GM23338 (cell line): ENCODE results near the gene SLC9A3. TPM values are rescaled to one million over a fixed set of nuclear protein-coding genes. Genes with fewer than 3 reads are reported as not detected.

Experiments
- ATAC-seq: fragments of 200-7000 bp; cut with Tn5 transposase; 3 replicates; pipeline ENCODE4 v1.9.1; 2020
- DNase-seq: peaks from one replicate; pipeline ENCODE4 v3.0.0-alpha.2; 2015; ENCODE audit warnings: low spot score
- H2AFZ ChIP-seq: fragments of 200-600 bp; sonication (generic); 2 replicates; pipeline ENCODE4 v1.8.0; 2016; ENCODE audit warnings: antibody characterized with exemption, mild to moderate bottlenecking, moderate library complexity
- H3F3A ChIP-seq: fragments of 200-600 bp; sonication (generic); replicated peaks from 2 replicates; pipeline ENCODE4 v1.8.0; 2017; ENCODE audit warnings: antibody characterized with exemption, mixed run types, low read depth
- H3K27ac ChIP-seq: fragments of 200-600 bp; sonication (generic); 2 replicates; pipeline ENCODE4 v1.6.1; 2016; ENCODE audit warnings: low read depth
- H3K27me3 ChIP-seq: fragments of 200-600 bp; sonication (generic); 2 replicates; pipeline ENCODE4 v1.8.0; 2016; ENCODE audit warnings: mild to moderate bottlenecking, mixed run types, moderate library complexity; ENCODE audit not compliant: insufficient read depth
- H3K36me3 ChIP-seq: fragments of 200-600 bp; sonication (generic); 2 replicates; pipeline ENCODE4 v1.8.0; 2016; ENCODE audit warnings: mild to moderate bottlenecking; ENCODE audit not compliant: insufficient read depth
- H3K4me1 ChIP-seq: fragments of 200-600 bp; sonication (generic); 2 replicates; pipeline ENCODE4 v1.8.0; 2016; ENCODE audit warnings: mild to moderate bottlenecking, moderate library complexity; ENCODE audit not compliant: insufficient read depth
- H3K4me2 ChIP-seq: fragments of 200-600 bp; sonication (generic); 2 replicates; pipeline ENCODE4 v1.7.1; 2017; ENCODE audit warnings: mixed run types
- H3K4me3 ChIP-seq: fragments of 200-600 bp; sonication (generic); 2 replicates; pipeline ENCODE4 v1.6.1; 2016; ENCODE audit warnings: mixed run types
- H3K79me2 ChIP-seq: fragments of 200-600 bp; sonication (generic); replicated peaks from 2 replicates; pipeline ENCODE4 v1.8.0; 2017; ENCODE audit warnings: mild to moderate bottlenecking; ENCODE audit not compliant: insufficient read depth
- H3K9me2 ChIP-seq: fragments of 200-600 bp; sonication (generic); 2 replicates; pipeline ENCODE4 v1.8.0; 2017; ENCODE audit not compliant: insufficient read depth
- H4K20me1 ChIP-seq: fragments of 200-600 bp; sonication (generic); replicated peaks from 2 replicates; pipeline ENCODE4 v1.8.0; 2017; ENCODE audit warnings: mild to moderate bottlenecking; ENCODE audit not compliant: insufficient read depth
- H3K27ac Mint-ChIP-seq: 2 replicates; pipeline ENCODE4 v1.8.0; 2020; ENCODE audit warnings: inconsistent platforms, mild to moderate bottlenecking, moderate library complexity, mixed read lengths
- H3K27me3 Mint-ChIP-seq: 3 replicates; pipeline ENCODE4 v1.8.0; 2022; ENCODE audit warnings: low read depth, mild to moderate bottlenecking, moderate library complexity, mixed read lengths, inconsistent platforms; ENCODE audit not compliant: insufficient read depth, poor library complexity
- H3K36me3 Mint-ChIP-seq: 3 replicates; pipeline ENCODE4 v1.8.0; 2021; ENCODE audit warnings: low read depth, mild to moderate bottlenecking, inconsistent platforms, moderate library complexity, mixed read lengths
- H3K4me1 Mint-ChIP-seq: 3 replicates; pipeline ENCODE4 v1.8.0; 2020; ENCODE audit warnings: mild to moderate bottlenecking, inconsistent platforms, mixed read lengths
- H3K4me3 Mint-ChIP-seq: 3 replicates; pipeline ENCODE4 v1.8.0; 2021; ENCODE audit warnings: moderate library complexity, mild to moderate bottlenecking, inconsistent platforms, mixed read lengths
- H3K9me3 Mint-ChIP-seq: 3 replicates; pipeline ENCODE4 v1.8.0; 2020; ENCODE audit warnings: moderate library complexity, mild to moderate bottlenecking, inconsistent platforms, mixed read lengths
- ETS1 ChIP-seq: IDR thresholded peaks from 2 replicates; pipeline ENCODE4 v1.6.1; 2016; ENCODE audit warnings: antibody characterized with exemption
- EZH2 ChIP-seq: fragments of 200-600 bp; sonication (generic); IDR thresholded peaks from one replicate; pipeline ENCODE4 v1.8.0; 2017; ENCODE audit warnings: antibody characterized with exemption, mild to moderate bottlenecking, low read depth; ENCODE audit not compliant: unreplicated experiment
- EZH2phosphoT487 ChIP-seq: fragments of 200-600 bp; sonication (generic); IDR thresholded peaks from one replicate; pipeline ENCODE4 v1.8.1; 2018; ENCODE audit warnings: antibody characterized with exemption; ENCODE audit not compliant: unreplicated experiment
- JUNB ChIP-seq: IDR thresholded peaks from one replicate; pipeline ENCODE4 v1.6.1; 2016; ENCODE audit warnings: antibody characterized with exemption; ENCODE audit not compliant: unreplicated experiment
- STAT1 ChIP-seq: IDR thresholded peaks from one replicate; pipeline ENCODE4 v1.6.1; 2016; ENCODE audit warnings: antibody characterized with exemption; ENCODE audit not compliant: unreplicated experiment
- polyA plus RNA-seq: library from polyadenylated mRNA; unstranded; fragments of >200 nt; fragmentation: Nextera tagmentation; extraction: Ambion mirVana; gene quantifications from 2 replicates; pipeline ENCODE4 v1.2.1, GENCODE V29; 2016
- total RNA-seq: library from RNA; depleted of rRNA; stranded (reverse); fragments of >200 nt; shearing (Covaris generic); gene quantifications from 2 replicates; pipeline ENCODE4 v1.2.3, GENCODE V29; 2014
- TF ChIP-seq, protein P1 (sequence below): fragments of 250-450 bp; sonication (Bioruptor Pico); IDR thresholded peaks from 2 replicates; pipeline ENCODE4 v1.5.0; 2020; ENCODE audit warnings: mild to moderate bottlenecking, moderate library complexity

Gene SLC9A3
- total and polyA plus RNA-seq, 2 experiments from 2014 or later: 0.39 to 3.1 TPM

DNA sequence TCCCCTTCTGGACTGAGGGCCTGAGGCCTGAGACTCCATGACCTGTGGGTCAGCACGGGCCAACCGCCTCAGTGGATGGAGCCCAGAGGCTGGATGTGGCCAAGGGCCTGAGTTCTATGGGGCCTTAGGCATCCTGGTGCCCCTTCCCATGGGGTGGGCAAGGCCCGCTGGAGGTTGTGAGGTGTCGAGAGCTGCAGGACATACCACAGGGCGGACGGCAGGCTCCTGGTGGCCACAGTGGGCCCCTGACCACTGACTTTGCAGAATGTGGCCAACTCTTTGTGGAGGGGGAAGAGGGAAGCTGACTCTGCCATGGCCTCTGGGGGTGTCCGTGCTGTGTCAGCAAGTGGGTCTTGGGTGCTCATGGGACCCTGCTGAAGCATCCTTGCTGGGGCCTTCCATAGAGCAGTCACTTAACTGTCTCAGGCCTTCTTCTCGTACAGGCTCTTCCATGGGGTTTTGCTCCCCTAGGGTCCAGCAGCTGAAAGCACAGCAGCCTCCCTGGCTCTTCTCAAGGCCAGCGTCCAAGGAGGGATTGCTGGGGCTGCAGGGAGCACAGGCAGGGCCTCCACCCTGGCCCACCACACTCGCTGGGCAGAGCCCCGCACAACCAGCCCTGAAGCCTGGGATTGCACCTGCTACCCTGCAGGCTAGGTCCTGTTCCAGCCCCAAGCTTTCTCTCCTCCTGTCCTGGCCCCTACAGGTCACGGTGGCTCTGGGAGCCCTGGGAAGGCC lies 21.6 kb upstream of the SLC9A3 start:
- Mint-ChIP-seq H3K27ac (no peak overlapping the region), H3K36me3 (no peaks in the 10 kb centered on the region), H3K4me3 (no peak overlapping the region), H3K27me3 (peaks cover 12% of the 10 kb centered on the region), H3K4me1 (no peaks in the 10 kb centered on the region; the same call in 2 of the 3 replicates), H3K9me3 (peaks cover 5% of the 10 kb centered on the region; the same call in 2 of the 3 replicates)
- TF ChIP-seq STAT1: no peak
- no peak for TF ChIP-seq JUNB
- TF ChIP-seq EZH2: no peak
- TF ChIP-seq, protein P1, sequence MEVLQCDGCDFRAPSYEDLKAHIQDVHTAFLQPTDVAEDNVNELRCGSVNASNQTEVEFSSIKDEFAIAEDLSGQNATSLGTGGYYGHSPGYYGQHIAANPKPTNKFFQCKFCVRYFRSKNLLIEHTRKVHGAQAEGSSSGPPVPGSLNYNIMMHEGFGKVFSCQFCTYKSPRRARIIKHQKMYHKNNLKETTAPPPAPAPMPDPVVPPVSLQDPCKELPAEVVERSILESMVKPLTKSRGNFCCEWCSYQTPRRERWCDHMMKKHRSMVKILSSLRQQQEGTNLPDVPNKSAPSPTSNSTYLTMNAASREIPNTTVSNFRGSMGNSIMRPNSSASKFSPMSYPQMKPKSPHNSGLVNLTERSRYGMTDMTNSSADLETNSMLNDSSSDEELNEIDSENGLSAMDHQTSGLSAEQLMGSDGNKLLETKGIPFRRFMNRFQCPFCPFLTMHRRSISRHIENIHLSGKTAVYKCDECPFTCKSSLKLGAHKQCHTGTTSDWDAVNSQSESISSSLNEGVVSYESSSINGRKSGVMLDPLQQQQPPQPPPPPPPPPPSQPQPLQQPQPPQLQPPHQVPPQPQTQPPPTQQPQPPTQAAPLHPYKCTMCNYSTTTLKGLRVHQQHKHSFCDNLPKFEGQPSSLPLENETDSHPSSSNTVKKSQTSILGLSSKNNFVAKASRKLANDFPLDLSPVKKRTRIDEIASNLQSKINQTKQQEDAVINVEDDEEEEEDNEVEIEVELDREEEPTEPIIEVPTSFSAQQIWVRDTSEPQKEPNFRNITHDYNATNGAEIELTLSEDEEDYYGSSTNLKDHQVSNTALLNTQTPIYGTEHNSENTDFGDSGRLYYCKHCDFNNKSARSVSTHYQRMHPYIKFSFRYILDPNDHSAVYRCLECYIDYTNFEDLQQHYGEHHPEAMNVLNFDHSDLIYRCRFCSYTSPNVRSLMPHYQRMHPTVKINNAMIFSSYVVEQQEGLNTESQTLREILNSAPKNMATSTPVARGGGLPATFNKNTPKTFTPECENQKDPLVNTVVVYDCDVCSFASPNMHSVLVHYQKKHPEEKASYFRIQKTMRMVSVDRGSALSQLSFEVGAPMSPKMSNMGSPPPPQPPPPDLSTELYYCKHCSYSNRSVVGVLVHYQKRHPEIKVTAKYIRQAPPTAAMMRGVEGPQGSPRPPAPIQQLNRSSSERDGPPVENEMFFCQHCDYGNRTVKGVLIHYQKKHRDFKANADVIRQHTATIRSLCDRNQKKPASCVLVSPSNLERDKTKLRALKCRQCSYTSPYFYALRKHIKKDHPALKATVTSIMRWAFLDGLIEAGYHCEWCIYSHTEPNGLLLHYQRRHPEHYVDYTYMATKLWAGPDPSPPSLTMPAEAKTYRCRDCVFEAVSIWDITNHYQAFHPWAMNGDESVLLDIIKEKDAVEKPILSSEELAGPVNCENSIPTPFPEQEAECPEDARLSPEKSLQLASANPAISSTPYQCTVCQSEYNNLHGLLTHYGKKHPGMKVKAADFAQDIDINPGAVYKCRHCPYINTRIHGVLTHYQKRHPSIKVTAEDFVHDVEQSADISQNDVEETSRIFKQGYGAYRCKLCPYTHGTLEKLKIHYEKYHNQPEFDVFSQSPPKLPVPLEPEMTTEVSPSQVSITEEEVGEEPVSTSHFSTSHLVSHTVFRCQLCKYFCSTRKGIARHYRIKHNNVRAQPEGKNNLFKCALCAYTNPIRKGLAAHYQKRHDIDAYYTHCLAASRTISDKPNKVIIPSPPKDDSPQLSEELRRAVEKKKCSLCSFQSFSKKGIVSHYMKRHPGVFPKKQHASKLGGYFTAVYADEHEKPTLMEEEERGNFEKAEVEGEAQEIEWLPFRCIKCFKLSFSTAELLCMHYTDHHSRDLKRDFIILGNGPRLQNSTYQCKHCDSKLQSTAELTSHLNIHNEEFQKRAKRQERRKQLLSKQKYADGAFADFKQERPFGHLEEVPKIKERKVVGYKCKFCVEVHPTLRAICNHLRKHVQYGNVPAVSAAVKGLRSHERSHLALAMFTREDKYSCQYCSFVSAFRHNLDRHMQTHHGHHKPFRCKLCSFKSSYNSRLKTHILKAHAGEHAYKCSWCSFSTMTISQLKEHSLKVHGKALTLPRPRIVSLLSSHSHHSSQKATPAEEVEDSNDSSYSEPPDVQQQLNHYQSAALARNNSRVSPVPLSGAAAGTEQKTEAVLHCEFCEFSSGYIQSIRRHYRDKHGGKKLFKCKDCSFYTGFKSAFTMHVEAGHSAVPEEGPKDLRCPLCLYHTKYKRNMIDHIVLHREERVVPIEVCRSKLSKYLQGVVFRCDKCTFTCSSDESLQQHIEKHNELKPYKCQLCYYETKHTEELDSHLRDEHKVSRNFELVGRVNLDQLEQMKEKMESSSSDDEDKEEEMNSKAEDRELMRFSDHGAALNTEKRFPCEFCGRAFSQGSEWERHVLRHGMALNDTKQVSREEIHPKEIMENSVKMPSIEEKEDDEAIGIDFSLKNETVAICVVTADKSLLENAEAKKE (CRISPR knock-in tag): no peak
- TF ChIP-seq ETS1: no peak
- TF ChIP-seq EZH2phosphoT487: no peak
- ATAC-seq: no peak
- no peak overlapping the region for H3K4me2 ChIP-seq
- H2AFZ ChIP-seq: no peak overlapping the region
- H3K79me2 ChIP-seq: no peaks in the 10 kb centered on the region
- no peaks in the 10 kb centered on the region for H4K20me1 ChIP-seq
- no peaks in the 10 kb centered on the region for H3K9me2 ChIP-seq
- DNase-seq: no peak
- no peak overlapping the region for H3K27ac ChIP-seq
- H3K27me3 ChIP-seq: peaks cover 2% of the 10 kb centered on the region; the same call in 1 of the 2 replicates
- no peak overlapping the region for H3K4me3 ChIP-seq
- H3K36me3 ChIP-seq: no peaks in the 10 kb centered on the region
- H3F3A ChIP-seq: no peaks in the 10 kb centered on the region
- H3K4me1 ChIP-seq: no peaks in the 10 kb centered on the region
